H1 (cell line): Measurements from ENCODE around the gene TRIM24.

Experiments
- HDAC2 ChIP-seq, 2 experiments: fragments of 300-600 bp in 1 of 2; sonication (generic) in 1 of 2; IDR thresholded peaks; 2 replicates each; pipeline ENCODE4 v1.6.1; 2011 to 2012; ENCODE audit warnings: low read depth in 2 of 2, low read length in 2 of 2, mild to moderate bottlenecking in 2 of 2, moderate library complexity in 2 of 2, borderline replicate concordance in 1 of 2, inconsistent platforms in 1 of 2
- RXRA ChIP-seq: IDR thresholded peaks from 2 replicates; pipeline ENCODE4 v1.6.1; 2011; ENCODE audit warnings: low read depth, mild to moderate bottlenecking, low read length, moderate library complexity; ENCODE audit not compliant: insufficient read depth
- TF ChIP-seq, protein P1 (sequence below), 3 experiments: IDR thresholded peaks; 1 replicate in 2 of 3; 2 replicates in 1 of 3; pipeline versions ENCODE4 v1.5.1 to v1.6.1; 2011; ENCODE audit warnings: low read length in 3 of 3, mild to moderate bottlenecking in 3 of 3, inconsistent platforms in 2 of 3, low read depth in 1 of 3, moderate library complexity in 1 of 3; ENCODE audit not compliant: insufficient read depth in 1 of 3; ENCODE audit errors: control extremely low read depth in 1 of 3

DNA sequence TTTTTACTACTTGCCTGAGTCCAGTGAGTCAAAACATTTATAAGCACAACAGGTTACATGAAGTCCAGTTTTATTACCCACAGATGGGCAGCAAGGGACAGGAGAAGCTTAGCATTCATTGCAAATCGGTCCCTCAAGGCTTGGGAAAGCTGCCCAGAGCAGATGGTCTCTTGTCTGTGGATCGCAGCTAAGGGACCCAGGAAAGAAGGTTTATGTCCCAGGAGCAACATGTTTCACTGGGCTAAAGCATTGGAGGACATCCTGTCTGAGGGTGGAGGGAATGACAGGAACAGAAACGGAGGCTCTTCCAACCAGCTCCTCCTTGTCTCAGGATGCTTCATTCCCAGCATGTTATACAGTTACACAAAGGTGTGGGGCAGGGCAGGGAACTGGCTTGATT lies 39.3 kb downstream of the TRIM24 start:
- TF ChIP-seq, protein P1, sequence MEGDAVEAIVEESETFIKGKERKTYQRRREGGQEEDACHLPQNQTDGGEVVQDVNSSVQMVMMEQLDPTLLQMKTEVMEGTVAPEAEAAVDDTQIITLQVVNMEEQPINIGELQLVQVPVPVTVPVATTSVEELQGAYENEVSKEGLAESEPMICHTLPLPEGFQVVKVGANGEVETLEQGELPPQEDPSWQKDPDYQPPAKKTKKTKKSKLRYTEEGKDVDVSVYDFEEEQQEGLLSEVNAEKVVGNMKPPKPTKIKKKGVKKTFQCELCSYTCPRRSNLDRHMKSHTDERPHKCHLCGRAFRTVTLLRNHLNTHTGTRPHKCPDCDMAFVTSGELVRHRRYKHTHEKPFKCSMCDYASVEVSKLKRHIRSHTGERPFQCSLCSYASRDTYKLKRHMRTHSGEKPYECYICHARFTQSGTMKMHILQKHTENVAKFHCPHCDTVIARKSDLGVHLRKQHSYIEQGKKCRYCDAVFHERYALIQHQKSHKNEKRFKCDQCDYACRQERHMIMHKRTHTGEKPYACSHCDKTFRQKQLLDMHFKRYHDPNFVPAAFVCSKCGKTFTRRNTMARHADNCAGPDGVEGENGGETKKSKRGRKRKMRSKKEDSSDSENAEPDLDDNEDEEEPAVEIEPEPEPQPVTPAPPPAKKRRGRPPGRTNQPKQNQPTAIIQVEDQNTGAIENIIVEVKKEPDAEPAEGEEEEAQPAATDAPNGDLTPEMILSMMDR (IDR thresholded peaks at IDR 0.05; ENCODE audit: control extremely low read depth in 1 of 3, insufficient read depth in 1 of 3, low read depth in 1 of 3, low read length in 3 of 3) = no peak
- TF ChIP-seq HDAC2 (IDR thresholded peaks at IDR 0.05; ENCODE audit: borderline replicate concordance in 1 of 2, low read depth in 2 of 2, low read length in 2 of 2) = no peak
- no peak for TF ChIP-seq RXRA
